Thyroid gland (tissue), 4 donors: ENCODE measurements around the gene PGF.

Source experiments
- CTCF ChIP-seq, 6 experiments: fragments of 200-600 bp in 3 of 6; fragments of 450-650 bp in 3 of 6; sonication (generic) in 3 of 6; IDR thresholded peaks; one replicate each; pipeline ENCODE4 v1.5.1; 2016 to 2019; ENCODE audit warnings: antibody characterized with exemption in 6 of 6, mild to moderate bottlenecking in 2 of 6, inconsistent platforms in 1 of 6, moderate library complexity in 1 of 6
- POLR2A ChIP-seq, 2 donors: fragments of 450-650 bp; IDR thresholded peaks; one replicate each; pipeline ENCODE4 v1.6.1; 2017; ENCODE audit warnings: antibody characterized with exemption in 2 of 2, mild to moderate bottlenecking in 2 of 2, moderate library complexity in 1 of 2

GRCh38 chr14:75001261-75001660, 45.9 kb upstream of the PGF start:
- TF ChIP-seq CTCF (IDR thresholded peaks at IDR 0.05) (no peak), POLR2A (IDR thresholded peaks at IDR 0.05) (no peak)
